Measurements from ENCODE around the gene SPTBN4. TPM values are rescaled to one million over a fixed set of nuclear protein-coding genes. Genes with fewer than 3 reads are reported as not detected.

SPTBN4 gene
- total RNA-seq, 1 experiment from 2014 or later, result 0.48 TPM

GRCh38 chr19:40420766-40421765 lies 45.7 kb upstream of the SPTBN4 start:
- CTCF ChIA-PET, result interaction anchor here (0.6 to 1.4 kb wide), 13 partner anchors 8 to 296 kb away, joined by 3 to 12 read pairs (median 4); partner anchors contain the start of genes BLVRB and ITPKC
- Histone ChIP-seq H2AFZ (peak overlapping the region; percentile 84), H3K27ac (peak overlapping the region; percentile 89), H3K36me3 (ENCODE audit: low read depth) (no peaks in the 10 kb centered on the region), H3K79me2 (ENCODE audit: low read depth) (peaks cover 28% of the 10 kb centered on the region), H3K27me3 (ENCODE audit: insufficient read depth, low read depth) (no peaks in the 10 kb centered on the region), H3K4me3 (peak overlapping the region; percentile 70), H4K20me1 (ENCODE audit: insufficient read depth) (no peaks in the 10 kb centered on the region), H3F3A (ENCODE audit: insufficient read depth, low read depth) (peaks cover 13% of the 10 kb centered on the region), H3K9me3 (ENCODE audit: insufficient read depth, low read depth) (no peaks in the 10 kb centered on the region), H3K4me1 (replicated peaks; ENCODE audit: insufficient read depth) (peaks cover 12% of the 10 kb centered on the region), H3K9me2 (ENCODE audit: insufficient read depth) (no peaks in the 10 kb centered on the region), H3K4me2 (peak overlapping the region; percentile 98)
- no TSS peak for BruUV-seq (replicated peaks)
- POLR2A ChIA-PET (ENCODE audit: unreplicated experiment), result interaction anchor here (0.6 to 1.5 kb wide), 11 partner anchors 12 to 859 kb away, joined by 3 to 19 read pairs (median 5); no protein-coding TSS in a partner anchor
- TF ChIP-seq CTCF (conservative IDR thresholded peaks at IDR 0.05) (peak; percentile 95), EZH2 (IDR thresholded peaks at IDR 0.05; ENCODE audit: low read depth) (no peak)
- peak; percentile 79 to 97 for DNase-seq
- intact Hi-C loops (cut with micrococcal nuclease; ENCODE audit: unreplicated experiment), result loop anchor here (1.0 to 10.0 kb wide), 4 partner anchors 12 to 104 kb away; partner anchors contain the start of genes BLVRB and SERTAD3

- Histone ChIP-seq H4K20me1 (ENCODE audit: insufficient read depth) (no peaks in the 10 kb centered on the region), H3K9me2 (ENCODE audit: insufficient read depth) (no peaks in the 10 kb centered on the region), H3K4me2 (peak overlapping the region; percentile 98), H3K4me1 (replicated peaks; ENCODE audit: insufficient read depth) (peaks cover 12% of the 10 kb centered on the region), H3F3A (ENCODE audit: insufficient read depth, low read depth) (peaks cover 5% of the 10 kb centered on the region; the same call in 1 of the 2 replicates), H3K79me2 (ENCODE audit: low read depth) (peaks cover 28% of the 10 kb centered on the region), H3K9me3 (ENCODE audit: insufficient read depth, low read depth) (no peaks in the 10 kb centered on the region), H3K36me3 (ENCODE audit: low read depth) (no peaks in the 10 kb centered on the region), H3K27ac (peak overlapping the region; percentile 89), H3K4me3 (peak overlapping the region; percentile 70), H3K27me3 (ENCODE audit: insufficient read depth, low read depth) (no peaks in the 10 kb centered on the region), H2AFZ (no peak overlapping the region)
- BruUV-seq (replicated peaks), result no TSS peak
- ChIA-PET CTCF (interaction anchor here (1.4 kb wide), 1 partner anchor 21 kb away, joined by 4 read pairs; no protein-coding TSS in a partner anchor), POLR2A (ENCODE audit: unreplicated experiment) (interaction anchor here (0.7 kb wide), 2 partner anchors 29 to 117 kb away, joined by 4 to 6 read pairs; no protein-coding TSS in a partner anchor)
- DNase-seq, result no peak
- intact Hi-C loops (cut with micrococcal nuclease; ENCODE audit: unreplicated experiment), result loop anchor here (1.0 to 10.0 kb wide), 4 partner anchors 11 to 103 kb away; partner anchors contain the start of genes BLVRB and SERTAD3
- no peak for TF ChIP-seq CTCF (conservative IDR thresholded peaks at IDR 0.05)
- no peak for TF ChIP-seq EZH2 (IDR thresholded peaks at IDR 0.05; ENCODE audit: low read depth)
Measured at GRCh38 chr19:40421993-40422747, 44.6 kb upstream of the SPTBN4 start.

Measured in PC-9 (cell line).